Keratinocyte (primary cell): ENCODE measurements around the gene LTN1. TPM values are rescaled to one million over a fixed set of nuclear protein-coding genes. Genes with fewer than 3 reads are reported as not detected.
A peak's percentile ranks its signal among the peaks of the same experiment; 100 is the strongest.

Experiments used
- DNase-seq: peaks from one replicate; pipeline ENCODE4 v3.0.0-alpha.2; 2011; ENCODE audit warnings: low read depth, missing footprints, low spot score
- FAIRE-seq: peaks from 2 replicates; lab custom pipeline; 2011; peaks lifted over from hg19 to GRCh38; lab: Jason Lieb, UNC
- H2AFZ ChIP-seq: 2 replicates; pipeline ENCODE4 v1.6.0; 2012; ENCODE audit warnings: low read length, control low read depth, inconsistent platforms; ENCODE audit not compliant: control insufficient read depth
- H3K27ac ChIP-seq: 2 replicates; pipeline ENCODE4 v1.5.1; 2011; ENCODE audit warnings: low read length; ENCODE audit not compliant: control insufficient read depth, insufficient read depth
- H3K27me3 ChIP-seq: 3 replicates; pipeline ENCODE4 v1.6.0; 2011; ENCODE audit warnings: low read length; ENCODE audit not compliant: control insufficient read depth, insufficient read depth; ENCODE audit errors: extremely low read depth
- H3K36me3 ChIP-seq, 2 experiments: 2 replicates in 1 of 2; 3 replicates in 1 of 2; pipeline ENCODE4 v1.5.1; 2011; ENCODE audit warnings: low read length in 2 of 2, mild to moderate bottlenecking in 1 of 2; ENCODE audit not compliant: control insufficient read depth in 2 of 2, insufficient read depth in 2 of 2; ENCODE audit errors: extremely low read depth in 1 of 2
- H3K4me1 ChIP-seq: 3 replicates; pipeline ENCODE4 v1.5.1; 2011; ENCODE audit warnings: low read length; ENCODE audit not compliant: control insufficient read depth, insufficient read depth; ENCODE audit errors: extremely low read depth
- H3K4me2 ChIP-seq: 3 replicates; pipeline ENCODE4 v1.6.0; 2011; ENCODE audit warnings: low read depth, low read length; ENCODE audit not compliant: control insufficient read depth, insufficient read depth; ENCODE audit errors: extremely low read depth
- H3K4me3 ChIP-seq, 3 experiments: fragments of 200-600 bp in 1 of 3; sonication (generic) in 1 of 3; 2 replicates in 2 of 3; 3 replicates in 1 of 3; pipeline ENCODE4 v1.5.1; 2011 to 2016; ENCODE audit warnings: low read length in 3 of 3, mild to moderate bottlenecking in 3 of 3, control low read depth in 2 of 3, inconsistent platforms in 1 of 3, low read depth in 1 of 3, mixed read lengths in 1 of 3, mixed run types in 1 of 3, moderate library complexity in 1 of 3; ENCODE audit not compliant: control insufficient read depth in 2 of 3, insufficient read depth in 2 of 3; ENCODE audit errors: extremely low read depth in 1 of 3
- H3K79me2 ChIP-seq: 2 replicates; pipeline ENCODE4 v1.6.0; 2012; ENCODE audit warnings: low read length; ENCODE audit not compliant: control insufficient read depth, insufficient read depth
- H3K9ac ChIP-seq: 3 replicates; pipeline ENCODE4 v1.6.0; 2011; ENCODE audit warnings: low read length; ENCODE audit not compliant: control insufficient read depth, insufficient read depth; ENCODE audit errors: extremely low read depth
- H3K9me1 ChIP-seq: 3 replicates; pipeline ENCODE4 v1.6.0; 2011; ENCODE audit warnings: low read length; ENCODE audit not compliant: control insufficient read depth, insufficient read depth; ENCODE audit errors: extremely low read depth
- H3K9me3 ChIP-seq: 2 replicates; pipeline ENCODE4 v1.5.1; 2012; ENCODE audit warnings: low read depth, low read length; ENCODE audit not compliant: control insufficient read depth
- H4K20me1 ChIP-seq: 3 replicates; pipeline ENCODE4 v1.6.0; 2011; ENCODE audit warnings: low read length; ENCODE audit not compliant: control insufficient read depth, insufficient read depth; ENCODE audit errors: extremely low read depth
- CTCF ChIP-seq, 3 experiments: IDR thresholded peaks in 1 of 3; conservative IDR thresholded peaks in 1 of 3; optimal IDR thresholded peaks in 1 of 3; 2 replicates in 2 of 3; 3 replicates in 1 of 3; pipeline versions ENCODE3 to v1.5.1; 2011; ENCODE audit warnings: low read length in 3 of 3, mild to moderate bottlenecking in 3 of 3, moderate library complexity in 2 of 3, control low read depth in 1 of 3, inconsistent platforms in 1 of 3; ENCODE audit not compliant: insufficient read depth in 2 of 3; ENCODE audit errors: extremely low read depth in 1 of 3
- EZH2 ChIP-seq: IDR thresholded peaks from one replicate; pipeline ENCODE4 v1.6.1; 2012; ENCODE audit warnings: inconsistent platforms, mild to moderate bottlenecking, low read length, moderate library complexity
- dilution Hi-C: fragments of 300-500 bp; cut with MboI; formaldehyde crosslinking; loops from one replicate; pipeline ENCODE4 v1.7.0; 2020; ENCODE audit warnings: low sequenced_read_pairs; ENCODE audit not compliant: extremely low pct_ligation_motif_present
- polyA plus RNA-seq, 5 experiments: library from polyadenylated mRNA; depleted of rRNA in 3 of 5; stranded (reverse) in 3 of 5; stranded (forward) in 1 of 5; unstranded in 1 of 5; fragments of >200 nt; gene quantifications; 1 replicate in 1 of 5; 2 replicates in 3 of 5; 3 replicates in 1 of 5; pipeline versions ENCODE4 v1.2.1 to v1.2.3, GENCODE V29; 2011 to 2012; ENCODE audit warnings: missing spikeins in 2 of 5, low read depth in 1 of 5, low replicate concordance in 1 of 5

The LTN1 gene
- polyA plus RNA-seq, 1 donor (not counting 4 experiments of a cell fraction or from before 2014, with no cell fraction given): 15.8 TPM

GRCh38 chr21:28892199-28893111 is 100.2 kb downstream of the LTN1 start:
- no peak for TF ChIP-seq CTCF (optimal IDR thresholded peaks at IDR 0.05 in 1 of 3, IDR thresholded peaks at IDR 0.05 in 1 of 3, conservative IDR thresholded peaks at IDR 0.05 in 1 of 3; ENCODE audit: extremely low read depth in 1 of 3, insufficient read depth in 2 of 3, low read length in 3 of 3)
- no peak for TF ChIP-seq EZH2
- no peak overlapping the region for H3K4me2 ChIP-seq
- FAIRE-seq: no peak
- H3K9me1 ChIP-seq: no peaks in the 10 kb centered on the region
- H4K20me1 ChIP-seq: no peaks in the 10 kb centered on the region
- no peaks in the 10 kb centered on the region for H3K27me3 ChIP-seq
- H3K79me2 ChIP-seq: no peaks in the 10 kb centered on the region
- no peaks in the 10 kb centered on the region for H3K9me3 ChIP-seq
- no peaks in the 10 kb centered on the region for H3K4me1 ChIP-seq
- no peak overlapping the region for H3K27ac ChIP-seq
- no peak overlapping the region for H2AFZ ChIP-seq
- H3K4me3 ChIP-seq: no peak overlapping the region
- no peaks in the 10 kb centered on the region for H3K36me3 ChIP-seq
- dilution Hi-C loops: no loop called here
- H3K9ac ChIP-seq: no peak overlapping the region
- DNase-seq: no peak

GRCh38 chr21:28885853-28886177 is 106.9 kb downstream of the LTN1 start:
- dilution Hi-C loops: no loop called here
- H3K4me3 ChIP-seq: no peak overlapping the region
- no peak overlapping the region for H3K4me2 ChIP-seq

More at GRCh38 chr21:28885853-28886177, 106.9 kb downstream of the LTN1 start:
- Histone ChIP-seq H3K27ac (no peak overlapping the region), H3K36me3 (peaks cover 0 to 1% of the 10 kb centered on the region in 2 experiments), H3K9me1 (no peaks in the 10 kb centered on the region), H4K20me1 (no peaks in the 10 kb centered on the region), H3K79me2 (no peaks in the 10 kb centered on the region), H3K4me1 (peaks cover 7% of the 10 kb centered on the region), H3K9me3 (no peaks in the 10 kb centered on the region), H2AFZ (peak overlapping the region; percentile 2), H3K27me3 (no peaks in the 10 kb centered on the region), H3K9ac (no peak overlapping the region)
- DNase-seq (no peak), FAIRE-seq (no peak)
- TF ChIP-seq EZH2 (no peak), CTCF (optimal IDR thresholded peaks at IDR 0.05 in 1 of 3, IDR thresholded peaks at IDR 0.05 in 1 of 3, conservative IDR thresholded peaks at IDR 0.05 in 1 of 3; ENCODE audit: extremely low read depth in 1 of 3, insufficient read depth in 2 of 3, low read length in 3 of 3) (no peak)
